ENCODE measurements around the gene DRP2. TPM values are rescaled to one million over a fixed set of nuclear protein-coding genes. Genes with fewer than 3 reads are reported as not detected.
A peak's percentile ranks its signal among the peaks of the same experiment; 100 is the strongest.
"Not testable (repeated sequence)": the region's sequence is repeated elsewhere in the genome, so short reads cannot be mapped to it uniquely, and the experiment has no call there.

DRP2 gene
- total RNA-seq, 1 experiment from 2014 or later, result 0.12 TPM

GRCh38 chrX:101241531-101241930 lies 21.9 kb downstream of the DRP2 start:
- DNase-seq (ENCODE audit: low read depth), result no peak

- no peak for DNase-seq (ENCODE audit: low read depth)
Observed at GRCh38 chrX:101252634-101253033, 33.0 kb downstream of the DRP2 start.

- peak; percentile 15 for DNase-seq (ENCODE audit: low read depth)
Observed at GRCh38 chrX:101257448-101258258, 38.1 kb downstream of the DRP2 start.

- no peak for DNase-seq (ENCODE audit: low read depth)
Observed at GRCh38 chrX:101258259-101258581, 38.6 kb downstream of the DRP2 start.

GRCh38 chrX:101260435-101260834 lies 40.8 kb downstream of the DRP2 start:
- DNase-seq (ENCODE audit: low read depth), result peak; percentile 1

- DNase-seq (ENCODE audit: low read depth), result no peak
Observed at GRCh38 chrX:101262590-101262989, 43.0 kb downstream of the DRP2 start.

- no peak for DNase-seq (ENCODE audit: low read depth)
Observed at GRCh38 chrX:101263766-101264165, 44.2 kb downstream of the DRP2 start.

GRCh38 chrX:101265869-101266428 lies 46.4 kb downstream of the DRP2 start:
- peak; percentile 72 for DNase-seq (ENCODE audit: low read depth)

GRCh38 chrX:101274198-101274597 lies 54.6 kb downstream of the DRP2 start:
- DNase-seq (ENCODE audit: low read depth), result no peak

- no peak for DNase-seq (ENCODE audit: low read depth)
Observed at GRCh38 chrX:101276238-101276637, 56.7 kb downstream of the DRP2 start.

- DNase-seq (ENCODE audit: low read depth), result peak; percentile 24
Observed at GRCh38 chrX:101287402-101287801, 67.8 kb downstream of the DRP2 start.

- DNase-seq (ENCODE audit: low read depth), result no peak
Observed at GRCh38 chrX:101290957-101291603, 71.5 kb downstream of the DRP2 start, which contains the start of gene TAF7L. Gene TAF7L, minus strand, starts transcription at chrX:101291334. Its CDS starts 3,791 bp downstream, at chrX:101287543.

GRCh38 chrX:101295603-101296002 lies 76.0 kb downstream of the DRP2 start:
- not testable (repeated sequence) for DNase-seq (ENCODE audit: low read depth)

GRCh38 chrX:101303790-101304189 lies 84.2 kb downstream of the DRP2 start:
- no peak for DNase-seq (ENCODE audit: low read depth)

Other genes starting within 250 kb of the DRP2 start
- 9.5 and 12.7 TPM in 2 replicates for gene TRMT2B, start 167.7 kb upstream of the DRP2 start, total RNA-seq (2014; rRNA removed; shearing (Covaris generic))
- gene TMEM35A, start 140.9 kb upstream of the DRP2 start, total RNA-seq (2014; rRNA removed; shearing (Covaris generic)), result 0.10 TPM in 1 of 2 replicates, not detected in the other
- gene CENPI, start 121.6 kb upstream of the DRP2 start, total RNA-seq (2014; rRNA removed; shearing (Covaris generic)), result 27.9 and 32.8 TPM in 2 replicates
- gene TAF7L, start 71.5 kb downstream of the DRP2 start, total RNA-seq (2014; rRNA removed; shearing (Covaris generic)), result 0.12 TPM in 1 of 2 replicates, not detected in the other
- gene TIMM8A, start 129.0 kb downstream of the DRP2 start, total RNA-seq (2014; rRNA removed; shearing (Covaris generic)), result 6.5 and 8.1 TPM in 2 replicates
- not detected in 2 replicates for gene BTK, start 166.4 kb downstream of the DRP2 start, total RNA-seq (2014; rRNA removed; shearing (Covaris generic))
- gene RPL36A, start 171.2 kb downstream of the DRP2 start, total RNA-seq (2014; rRNA removed; shearing (Covaris generic)), result 306 and 329 TPM in 2 replicates
- 57.2 and 58.0 TPM in 2 replicates for gene GLA, start 188.1 kb downstream of the DRP2 start, total RNA-seq (2014; rRNA removed; shearing (Covaris generic))
- 43.5 and 46.1 TPM in 2 replicates for gene HNRNPH2, start 188.4 kb downstream of the DRP2 start, total RNA-seq (2014; rRNA removed; shearing (Covaris generic))